Stomach (tissue), 4 donors: Measurements from ENCODE around the gene TNK2.

Experiments used
- CTCF ChIP-seq, 7 experiments: fragments of 450-650 bp in 4 of 7; fragments of 200-600 bp in 3 of 7; sonication (generic) in 3 of 7; IDR thresholded peaks; one replicate each; pipeline ENCODE4 v1.5.1; 2016 to 2019; ENCODE audit warnings: antibody characterized with exemption in 7 of 7, control low read depth in 2 of 7, mild to moderate bottlenecking in 1 of 7
- EP300 ChIP-seq: sonication (generic); formaldehyde crosslinking; IDR thresholded peaks from one replicate; pipeline ENCODE4 v1.6.1; 2017; ENCODE audit warnings: antibody characterized with exemption
- POLR2A ChIP-seq, 4 donors: fragments of 450-650 bp; IDR thresholded peaks; one replicate each; pipeline ENCODE4 v1.6.1; 2016; ENCODE audit warnings: antibody characterized with exemption in 4 of 4, control low read depth in 2 of 4, mild to moderate bottlenecking in 1 of 4, moderate library complexity in 1 of 4

DNA sequence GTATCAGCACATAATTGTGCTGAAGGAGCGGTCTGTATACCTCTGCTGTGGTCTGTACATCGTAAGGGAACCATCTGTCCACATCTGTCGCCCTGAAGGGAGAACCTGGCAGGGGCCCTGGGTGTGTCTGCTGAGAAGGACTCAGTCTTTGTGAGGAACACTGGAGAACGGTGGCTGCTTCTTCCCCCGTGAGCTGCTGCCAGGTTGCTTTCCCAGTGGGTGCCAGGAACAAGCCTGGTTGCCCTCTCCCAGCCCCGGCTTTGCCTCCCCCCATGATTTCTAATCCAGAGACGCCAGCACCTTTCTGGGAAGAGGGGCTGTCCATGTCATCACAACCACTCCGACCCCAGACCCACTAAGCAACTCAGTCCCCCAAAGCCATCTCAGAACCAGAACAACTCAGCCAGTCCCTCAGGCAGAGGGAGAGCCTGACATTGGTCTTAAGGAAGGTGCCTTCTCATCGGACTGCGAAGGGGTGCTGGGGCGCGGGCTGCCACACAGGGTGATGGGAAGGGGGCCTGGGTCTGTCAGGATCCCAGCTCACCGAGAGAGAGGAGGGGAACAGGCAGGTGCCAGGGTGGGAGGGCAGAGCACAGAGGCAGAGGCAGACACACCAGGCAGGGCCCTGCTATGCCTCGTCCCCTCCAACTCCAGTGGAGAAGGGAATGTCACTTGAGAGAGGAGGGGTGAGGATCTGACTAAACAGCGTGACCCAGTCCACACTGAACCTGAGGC is 8.5 kb downstream of the TNK2 start:
- TF ChIP-seq POLR2A (IDR thresholded peaks at IDR 0.05) = no peak
- no peak for TF ChIP-seq CTCF (IDR thresholded peaks at IDR 0.05)
- no peak for TF ChIP-seq EP300
